Brain pericyte (primary cell): Measurements from ENCODE around the gene TMEM247.

Source experiments
- DNase-seq: peaks from one replicate; pipeline ENCODE4 v3.0.0-alpha.2; 2012; ENCODE audit warnings: low read depth, low spot score

Gene TMEM247

GRCh38 chr2:46488389-46488788 is 9.0 kb downstream of the TMEM247 start:
- DNase-seq, result no peak

- DNase-seq, result no peak
Observed at GRCh38 chr2:46489423-46490174, 10.2 kb downstream of the TMEM247 start.

GRCh38 chr2:46490521-46491141 is 11.3 kb downstream of the TMEM247 start:
- DNase-seq, result no peak

GRCh38 chr2:46492301-46492700 is 12.9 kb downstream of the TMEM247 start:
- DNase-seq, result no peak

- DNase-seq, result no peak
Observed at GRCh38 chr2:46493241-46493970, 14.0 kb downstream of the TMEM247 start.

- no peak for DNase-seq
Observed at GRCh38 chr2:46493971-46494250, 14.5 kb downstream of the TMEM247 start.

- DNase-seq, result no peak
Observed at GRCh38 chr2:46494596-46494995, 15.2 kb downstream of the TMEM247 start.

- no peak for DNase-seq
Observed at GRCh38 chr2:46495231-46496030, 16.1 kb downstream of the TMEM247 start.

- no peak for DNase-seq
Observed at GRCh38 chr2:46497766-46498165, 18.4 kb downstream of the TMEM247 start.

GRCh38 chr2:46498681-46499080 is 19.3 kb downstream of the TMEM247 start:
- DNase-seq, result no peak

- DNase-seq, result no peak
Observed at GRCh38 chr2:46499392-46499785, 20.0 kb downstream of the TMEM247 start.

- no peak for DNase-seq
Observed at GRCh38 chr2:46500801-46501200, 21.4 kb downstream of the TMEM247 start.

GRCh38 chr2:46502291-46502885 is 23.0 kb downstream of the TMEM247 start:
- DNase-seq, result no peak

GRCh38 chr2:46503686-46504085 is 24.3 kb downstream of the TMEM247 start:
- DNase-seq, result no peak

- DNase-seq, result no peak
Observed at GRCh38 chr2:46504221-46504620, 24.9 kb downstream of the TMEM247 start.

- no peak for DNase-seq
Observed at GRCh38 chr2:46504685-46505471, 25.5 kb downstream of the TMEM247 start.

- no peak for DNase-seq
Observed at GRCh38 chr2:46505472-46505783, 26.1 kb downstream of the TMEM247 start.

- DNase-seq, result no peak
Observed at GRCh38 chr2:46506131-46506706, 26.9 kb downstream of the TMEM247 start.

- no peak for DNase-seq
Observed at GRCh38 chr2:46508312-46508711, 28.9 kb downstream of the TMEM247 start.

GRCh38 chr2:46508759-46509158 is 29.4 kb downstream of the TMEM247 start:
- DNase-seq, result no peak

GRCh38 chr2:46509804-46510203 is 30.4 kb downstream of the TMEM247 start:
- no peak for DNase-seq
